AG04450 (cell line): ENCODE data around the gene PPP2R2C. TPM values are rescaled to one million over a fixed set of nuclear protein-coding genes. Genes with fewer than 3 reads are reported as not detected.

Experiments used
- CTCF ChIA-PET: fragments of 300-600, 350-600 bp; formaldehyde crosslinking; extraction: SDS; loops from one replicate; lab custom pipeline; 2022; ENCODE audit warnings: antibody characterized with exemption, inconsistent platforms; lab: Charles Lee
- POLR2A ChIA-PET: fragments of 350-600 bp; formaldehyde crosslinking; extraction: SDS; loops from one replicate; lab custom pipeline; 2021; ENCODE audit warnings: antibody characterized with exemption, inconsistent platforms; lab: Yijun Ruan, JAX
- DNase-seq: peaks from one replicate; pipeline ENCODE4 v3.0.0-alpha.2; 2011; ENCODE audit warnings: low read depth, low spot score
- H3K27ac ChIP-seq: one replicate; pipeline ENCODE4 v1.5.1; 2012; ENCODE audit warnings: low read depth, low read length, control low read depth
- H3K27me3 ChIP-seq: one replicate; pipeline ENCODE4 v1.6.0; 2012; ENCODE audit warnings: low read length; ENCODE audit not compliant: control insufficient read depth, insufficient read depth
- H3K4me3 ChIP-seq: 2 replicates; pipeline ENCODE4 v1.5.1; 2011; ENCODE audit warnings: mild to moderate bottlenecking, low read depth, low read length, control low read depth
- H3K9me3 ChIP-seq: 2 replicates; pipeline ENCODE4 v1.5.1; 2012; ENCODE audit warnings: low read length; ENCODE audit not compliant: control insufficient read depth, insufficient read depth
- CTCF ChIP-seq: IDR thresholded peaks from 2 replicates; pipeline ENCODE4 v1.5.1; 2011; ENCODE audit warnings: low read depth, low read length, control low read depth, inconsistent platforms
- polyA plus RNA-seq: library from polyadenylated mRNA; depleted of rRNA; stranded (reverse); fragments of >200 nt; gene quantifications from 2 replicates; pipeline ENCODE4 v1.2.3, GENCODE V29; 2011

PPP2R2C gene
- polyA plus RNA-seq, 1 experiment: 0.07 TPM

GRCh38 chr4:6364581-6364980 is 107.8 kb downstream of the PPP2R2C start:
- H3K4me3 ChIP-seq: no peak overlapping the region
- TF ChIP-seq CTCF: no peak
- H3K27me3 ChIP-seq: peaks cover 7% of the 10 kb centered on the region
- no peak for DNase-seq
- CTCF ChIA-PET: interaction anchor here (0.6 kb wide), 1 partner anchor 41 kb away, joined by 4 read pairs; no protein-coding TSS in a partner anchor
- no peak overlapping the region for H3K27ac ChIP-seq
- no peaks in the 10 kb centered on the region for H3K9me3 ChIP-seq
- POLR2A ChIA-PET: no interaction called here

- Histone ChIP-seq H3K27ac (no peak overlapping the region), H3K27me3 (peaks cover 7% of the 10 kb centered on the region), H3K9me3 (no peaks in the 10 kb centered on the region), H3K4me3 (no peak overlapping the region)
- ChIA-PET POLR2A (no interaction called here), CTCF (interaction anchor here (0.6 kb wide), 1 partner anchor 41 kb away, joined by 4 read pairs; no protein-coding TSS in a partner anchor)
- no peak for TF ChIP-seq CTCF
- DNase-seq: no peak
Measured at GRCh38 chr4:6364146-6364545, 108.3 kb downstream of the PPP2R2C start.

- TF ChIP-seq CTCF: no peak
- Histone ChIP-seq H3K27ac (no peak overlapping the region), H3K9me3 (no peaks in the 10 kb centered on the region), H3K4me3 (no peak overlapping the region), H3K27me3 (peaks cover 5% of the 10 kb centered on the region)
- POLR2A ChIA-PET: no interaction called here
- DNase-seq: no peak
- CTCF ChIA-PET: no interaction called here
Measured at GRCh38 chr4:6362896-6363295, 109.5 kb downstream of the PPP2R2C start.

- peaks cover 5% of the 10 kb centered on the region for H3K27me3 ChIP-seq
- H3K27ac ChIP-seq: no peak overlapping the region
- CTCF ChIA-PET: interaction anchor here (0.5 kb wide), 1 partner anchor 183 kb away, joined by 4 read pairs; no protein-coding TSS in a partner anchor
- POLR2A ChIA-PET: no interaction called here
- TF ChIP-seq CTCF: no peak
- H3K4me3 ChIP-seq: no peak overlapping the region
- H3K9me3 ChIP-seq: no peaks in the 10 kb centered on the region
- no peak for DNase-seq
Measured at GRCh38 chr4:6362243-6362885, 110.0 kb downstream of the PPP2R2C start.

GRCh38 chr4:6361076-6361784 is 111.2 kb downstream of the PPP2R2C start:
- H3K4me3 ChIP-seq: no peak overlapping the region
- ChIA-PET CTCF (no interaction called here), POLR2A (no interaction called here)
- no peak for TF ChIP-seq CTCF
- H3K27ac ChIP-seq: no peak overlapping the region
- no peaks in the 10 kb centered on the region for H3K9me3 ChIP-seq
- no peak for DNase-seq
- peaks cover 2% of the 10 kb centered on the region for H3K27me3 ChIP-seq
